Mesenchymal stem cell (in vitro differentiated cells and primary cell): Measurements from ENCODE around the gene NLRP6.
"Not testable (repeated sequence)": the region's sequence is repeated elsewhere in the genome, so short reads cannot be mapped to it uniquely, and the experiment has no call there.

Experiments used
- DNase-seq: peaks from one replicate; pipeline ENCODE4 v3.0.0-alpha.2; 2013
- H2AFZ ChIP-seq: one replicate; pipeline ENCODE4 v1.6.1; 2013; ENCODE audit warnings: low read depth, mild to moderate bottlenecking, control low read depth, inconsistent platforms, low read length, moderate library complexity
- H2AK5ac ChIP-seq: 2 replicates; pipeline ENCODE4 v1.6.1; 2013; ENCODE audit warnings: low read length, moderate library complexity, mild to moderate bottlenecking, inconsistent platforms; ENCODE audit not compliant: severe bottlenecking
- H2BK120ac ChIP-seq: one replicate; pipeline ENCODE4 v1.6.1; 2013; ENCODE audit warnings: low read depth, mild to moderate bottlenecking, inconsistent platforms, low read length, moderate library complexity
- H2BK12ac ChIP-seq, 2 experiments: one replicate each; pipeline ENCODE4 v1.6.1; 2013; ENCODE audit warnings: inconsistent platforms in 2 of 2, low read length in 2 of 2, mild to moderate bottlenecking in 2 of 2, moderate library complexity in 2 of 2, control low read depth in 1 of 2
- H2BK15ac ChIP-seq: one replicate; pipeline ENCODE4 v1.6.1; 2013; ENCODE audit warnings: mild to moderate bottlenecking, low read depth, inconsistent platforms; ENCODE audit not compliant: poor library complexity, severe bottlenecking
- H2BK5ac ChIP-seq: 2 replicates; pipeline ENCODE4 v1.6.1; 2013; ENCODE audit warnings: low read depth, mild to moderate bottlenecking, low read length, control low read depth, inconsistent platforms; ENCODE audit not compliant: poor library complexity, severe bottlenecking
- H3K14ac ChIP-seq, 2 experiments: one replicate each; pipeline ENCODE4 v1.6.1; 2013; ENCODE audit warnings: inconsistent platforms in 2 of 2, low read length in 2 of 2, control low read depth in 1 of 2, mild to moderate bottlenecking in 1 of 2, moderate library complexity in 1 of 2
- H3K18ac ChIP-seq, 2 experiments: one replicate each; pipeline ENCODE4 v1.6.1; 2013; ENCODE audit warnings: inconsistent platforms in 2 of 2, low read length in 2 of 2, control low read depth in 1 of 2, low read depth in 1 of 2, mild to moderate bottlenecking in 1 of 2
- H3K23ac ChIP-seq, 2 experiments: one replicate each; pipeline ENCODE4 v1.6.1; 2013; ENCODE audit warnings: inconsistent platforms in 2 of 2, low read length in 2 of 2, mild to moderate bottlenecking in 2 of 2, moderate library complexity in 2 of 2, control low read depth in 1 of 2
- H3K27ac ChIP-seq: 2 replicates; pipeline ENCODE4 v1.5.1; 2013; ENCODE audit warnings: mild to moderate bottlenecking, moderate library complexity, low read length, control low read depth, inconsistent platforms; ENCODE audit not compliant: poor library complexity, severe bottlenecking
- H3K27me3 ChIP-seq, 2 experiments: 2 replicates each; pipeline versions ENCODE4 v1.6.1 to v1.7.0; 2013; ENCODE audit warnings: low read length in 2 of 2, mild to moderate bottlenecking in 2 of 2, moderate library complexity in 2 of 2, control low read depth in 1 of 2, inconsistent platforms in 1 of 2; ENCODE audit not compliant: control insufficient read depth in 1 of 2, insufficient read depth in 1 of 2
- H3K36me3 ChIP-seq, 2 experiments: 2 replicates each; pipeline versions ENCODE4 v1.6.1 to v1.7.0; 2013; ENCODE audit warnings: low read length in 2 of 2, control low read depth in 1 of 2, inconsistent platforms in 1 of 2, low read depth in 1 of 2, mild to moderate bottlenecking in 1 of 2; ENCODE audit not compliant: insufficient read depth in 2 of 2, control insufficient read depth in 1 of 2
- H3K4ac ChIP-seq, 2 experiments: one replicate each; pipeline ENCODE4 v1.6.1; 2013; ENCODE audit warnings: inconsistent platforms in 2 of 2, low read length in 2 of 2, mild to moderate bottlenecking in 2 of 2, moderate library complexity in 2 of 2, control low read depth in 1 of 2, low read depth in 1 of 2
- H3K4me1 ChIP-seq: 2 replicates; pipeline ENCODE4 v1.6.1; 2013; ENCODE audit warnings: low read depth, low read length, control low read depth; ENCODE audit not compliant: control insufficient read depth, insufficient read depth
- H3K4me2 ChIP-seq: 2 replicates; pipeline ENCODE4 v1.6.1; 2013; ENCODE audit warnings: low read length, mild to moderate bottlenecking, inconsistent platforms; ENCODE audit not compliant: poor library complexity, severe bottlenecking
- H3K4me3 ChIP-seq, 2 experiments: 2 replicates each; pipeline versions ENCODE4 v1.5.1 to v1.7.0; 2013; ENCODE audit warnings: low read length in 2 of 2, mild to moderate bottlenecking in 2 of 2, control low read depth in 1 of 2, low read depth in 1 of 2; ENCODE audit not compliant: insufficient read depth in 1 of 2
- H3K79me1 ChIP-seq: replicated peaks from 2 replicates; pipeline ENCODE4 v1.6.1; 2013; ENCODE audit warnings: mild to moderate bottlenecking, control low read depth, low read length, inconsistent platforms; ENCODE audit not compliant: poor library complexity, severe bottlenecking
- H3K9ac ChIP-seq: 2 replicates; pipeline ENCODE4 v1.7.0; 2013; ENCODE audit warnings: mild to moderate bottlenecking, low read length, moderate library complexity
- H3K9me3 ChIP-seq: 2 replicates; pipeline ENCODE4 v1.7.0; 2013; ENCODE audit warnings: mild to moderate bottlenecking, low read length; ENCODE audit not compliant: control insufficient read depth
- H4K8ac ChIP-seq: one replicate; pipeline ENCODE4 v1.6.1; 2013; ENCODE audit warnings: inconsistent platforms, mild to moderate bottlenecking, low read length, moderate library complexity
- H4K91ac ChIP-seq: one replicate; pipeline ENCODE4 v1.6.1; 2013; ENCODE audit warnings: mild to moderate bottlenecking, low read length, inconsistent platforms
- WGBS: methylation state at CpG from one replicate; pipeline ENCODE4 v1.1.7; 2013; ENCODE audit warnings: mixed read lengths; 5-methylcytosine and 5-hydroxymethylcytosine counted together

NLRP6 gene

GRCh38 chr11:311013-311748, 33.0 kb downstream of the NLRP6 start:
- not testable (repeated sequence) for H3K36me3 ChIP-seq, H2BK5ac ChIP-seq, H3K4me2 ChIP-seq, H2BK12ac ChIP-seq, H3K27me3 ChIP-seq, H3K27ac ChIP-seq, H2BK15ac ChIP-seq, H2BK120ac ChIP-seq, H3K23ac ChIP-seq, H2AFZ ChIP-seq, H2AK5ac ChIP-seq, H3K14ac ChIP-seq, H4K8ac ChIP-seq, H3K9me3 ChIP-seq, H3K4ac ChIP-seq, DNase-seq, H4K91ac ChIP-seq
- no CpG with 5 or more reads among the region's 71 CpGs for WGBS
- Histone ChIP-seq H3K18ac (peak overlapping the region in 1 of 2 experiments; percentile 43), H3K79me1 (peaks cover 14% of the 10 kb centered on the region), H3K4me1 (peaks cover 46% of the 10 kb centered on the region), H3K4me3 (peak overlapping the region in 1 of 2 experiments; percentile 66), H3K9ac (peak overlapping the region; percentile 88)

GRCh38 chr11:312092-312816, 34.0 kb downstream of the NLRP6 start:
- no peak for DNase-seq
- no peak overlapping the region for H3K4me2 ChIP-seq
- peak overlapping the region; percentile 61 for H2AK5ac ChIP-seq
- peak overlapping the region; percentile 88 for H3K9ac ChIP-seq
- H2BK15ac ChIP-seq, result peak overlapping the region; percentile 23
- peak overlapping the region in 1 of 2 experiments; percentile 69 for H3K4ac ChIP-seq
- no peaks in the 10 kb centered on the region for H3K9me3 ChIP-seq
- peaks cover 0 to 10% of the 10 kb centered on the region in 2 experiments for H3K27me3 ChIP-seq
- no peak overlapping the region for H2AFZ ChIP-seq
- no peak overlapping the region for H3K27ac ChIP-seq
- H4K91ac ChIP-seq, result peak overlapping the region; percentile 83
- peaks cover 44% of the 10 kb centered on the region for H3K4me1 ChIP-seq
- no peak overlapping the region for H2BK5ac ChIP-seq
- peak overlapping the region in 1 of 2 experiments; percentile 84 for H2BK12ac ChIP-seq
- peak overlapping the region; percentile 19 for H4K8ac ChIP-seq
- H3K14ac ChIP-seq, result no peak overlapping the region
- peak overlapping the region in 1 of 2 experiments; percentile 66 for H3K4me3 ChIP-seq
- no peak overlapping the region for H3K23ac ChIP-seq
- peaks cover 17% of the 10 kb centered on the region for H3K79me1 ChIP-seq
- peak overlapping the region; percentile 92 for H2BK120ac ChIP-seq
- H3K18ac ChIP-seq, result peak overlapping the region; percentile 13 to 19
- WGBS, result 68% methylated on average over 10 of the region's 14 CpGs
- H3K36me3 ChIP-seq, result peaks cover 0 to 7% of the 10 kb centered on the region in 2 experiments

- WGBS, result 38% methylated on average over 8 of the region's 8 CpGs
- DNase-seq, result no peak
- no peak overlapping the region for H2BK5ac ChIP-seq
- peak overlapping the region; percentile 62 to 98 for H2BK12ac ChIP-seq
- peak overlapping the region; percentile 23 for H2AFZ ChIP-seq
- peak overlapping the region; percentile 69 to 96 for H3K4ac ChIP-seq
- H3K23ac ChIP-seq, result peak overlapping the region in 1 of 2 experiments; percentile 89
- peak overlapping the region; percentile 91 for H2BK120ac ChIP-seq
- H3K18ac ChIP-seq, result peak overlapping the region; percentile 62 to 97
- peak overlapping the region; percentile 46 for H3K27ac ChIP-seq
- H2BK15ac ChIP-seq, result peak overlapping the region; percentile 95
- H3K9me3 ChIP-seq, result no peaks in the 10 kb centered on the region
- H3K4me3 ChIP-seq, result peak overlapping the region in 1 of 2 experiments; percentile 91
- H3K4me2 ChIP-seq, result no peak overlapping the region
- H3K14ac ChIP-seq, result peak overlapping the region in 1 of 2 experiments; percentile 3
- H3K27me3 ChIP-seq, result peaks cover 0 to 10% of the 10 kb centered on the region in 2 experiments
- peaks cover 38% of the 10 kb centered on the region for H3K4me1 ChIP-seq
- peak overlapping the region; percentile 83 for H4K91ac ChIP-seq
- H2AK5ac ChIP-seq, result peak overlapping the region; percentile 0
- peak overlapping the region; percentile 88 for H3K9ac ChIP-seq
- H3K36me3 ChIP-seq, result peaks cover 0 to 7% of the 10 kb centered on the region in 2 experiments
- H4K8ac ChIP-seq, result peak overlapping the region; percentile 81
- H3K79me1 ChIP-seq, result peaks cover 15% of the 10 kb centered on the region
Observed at GRCh38 chr11:313304-313786, 35.1 kb downstream of the NLRP6 start.
